HG03432 (cell line): ENCODE measurements around the gene SEMA3F.
A peak's percentile ranks its signal among the peaks of the same experiment; 100 is the strongest.

Experiments used
- ATAC-seq: cut with Tn5 transposase; IDR thresholded peaks from one replicate; pipeline ENCODE4 v1.9.1; 2021; ENCODE audit warnings: mild to moderate bottlenecking, moderate library complexity; ENCODE audit not compliant: unreplicated experiment

The SEMA3F gene

DNA sequence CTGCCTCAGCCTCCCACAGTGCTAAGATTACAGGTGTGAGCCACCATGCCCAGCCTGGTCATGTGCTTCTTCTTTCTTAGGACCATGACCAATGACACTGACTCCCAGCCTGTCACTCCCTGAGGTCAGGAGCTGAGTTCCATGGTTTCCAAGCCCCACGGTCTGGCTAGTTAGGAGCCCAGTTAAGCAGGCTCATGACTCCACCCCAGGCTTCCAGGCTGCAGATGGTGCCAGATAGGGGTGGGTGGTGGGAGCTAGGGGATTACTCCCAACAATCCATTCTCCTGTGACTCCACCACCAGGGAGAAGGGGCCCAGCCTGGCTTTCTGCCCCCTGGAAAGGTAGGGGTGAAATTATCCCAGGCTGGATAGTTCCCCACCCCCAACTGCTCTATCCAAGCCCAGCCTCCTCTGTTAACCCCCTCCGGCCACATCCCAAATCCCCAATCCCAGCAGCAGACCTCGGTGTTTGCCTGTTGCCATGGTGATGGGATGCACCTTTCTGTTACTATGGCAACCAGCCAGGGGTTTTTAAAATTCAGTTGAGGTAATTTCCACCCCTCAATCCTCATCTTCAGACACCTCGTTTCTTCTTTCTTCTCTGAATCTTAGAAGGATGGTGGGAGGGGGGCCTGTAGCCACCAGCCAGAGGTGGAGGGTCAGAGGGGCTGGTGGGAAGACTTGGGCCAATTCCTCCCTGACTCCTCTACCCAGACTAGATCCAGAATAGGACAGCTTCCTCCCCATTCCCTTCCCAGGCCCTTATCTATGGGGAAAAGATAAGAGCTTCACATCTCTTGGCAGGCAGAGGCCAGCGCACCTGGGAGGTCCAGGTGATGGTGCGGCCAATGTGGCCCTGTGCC is 22.5 kb upstream of the SEMA3F start:
- no peak for ATAC-seq

GRCh38 chr3:50133283-50133615 is 21.9 kb upstream of the SEMA3F start:
- no peak for ATAC-seq

- ATAC-seq: no peak
Observed at GRCh38 chr3:50134367-50134766, 20.8 kb upstream of the SEMA3F start.

DNA sequence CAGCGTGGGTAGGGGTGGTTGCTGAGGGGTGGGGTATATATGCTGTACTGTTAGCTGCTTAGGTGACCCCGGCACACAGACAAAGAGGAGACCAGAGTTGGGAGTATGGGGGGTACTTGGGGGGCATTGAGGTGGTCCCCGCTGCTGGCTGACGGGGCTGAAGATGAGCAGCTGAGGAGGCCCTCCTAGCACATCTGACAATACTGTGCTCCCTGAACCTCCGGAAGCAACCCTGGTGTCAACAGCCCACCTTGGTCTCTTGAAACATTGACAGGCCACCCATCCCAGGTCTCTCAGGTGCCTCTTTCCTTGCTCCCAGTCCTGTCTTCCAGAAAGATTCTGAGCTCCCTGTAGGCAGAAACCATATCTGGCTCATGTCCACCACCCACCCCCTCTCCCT is 19.2 kb upstream of the SEMA3F start:
- ATAC-seq: no peak

DNA sequence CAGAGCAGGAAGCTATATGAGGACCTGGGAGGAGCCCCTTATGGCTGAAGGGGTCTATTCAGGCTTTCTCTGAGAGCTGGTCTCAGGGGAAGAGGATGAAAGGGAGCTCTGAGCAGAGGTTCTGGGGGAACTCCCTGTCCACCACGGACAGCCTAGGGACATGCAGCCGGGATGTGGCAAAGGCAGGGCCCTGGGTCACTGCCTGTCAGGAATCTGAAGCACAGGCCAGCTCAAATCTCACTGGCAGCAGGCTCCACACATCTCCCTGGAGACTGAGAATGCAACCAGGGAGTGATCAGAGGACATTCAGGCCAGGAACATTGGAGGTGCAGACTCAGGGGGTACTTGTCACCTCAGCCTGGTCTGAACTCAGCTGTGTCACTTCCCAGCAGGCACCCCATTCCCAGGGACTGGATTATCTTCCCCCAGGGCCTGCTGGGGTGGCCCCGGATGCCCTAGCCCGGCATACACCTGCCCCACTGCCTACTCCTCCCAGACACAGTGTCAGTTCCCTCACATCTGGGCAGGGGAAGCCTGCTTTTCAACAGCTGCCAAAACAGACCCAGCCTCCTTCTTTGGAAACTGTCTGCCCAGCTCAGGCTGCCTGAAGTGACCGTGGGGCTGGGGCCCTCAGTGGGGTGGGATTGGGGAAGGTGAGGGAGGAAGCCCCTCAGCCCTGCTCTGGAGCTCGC is 18.3 kb upstream of the SEMA3F start:
- ATAC-seq: no peak

DNA sequence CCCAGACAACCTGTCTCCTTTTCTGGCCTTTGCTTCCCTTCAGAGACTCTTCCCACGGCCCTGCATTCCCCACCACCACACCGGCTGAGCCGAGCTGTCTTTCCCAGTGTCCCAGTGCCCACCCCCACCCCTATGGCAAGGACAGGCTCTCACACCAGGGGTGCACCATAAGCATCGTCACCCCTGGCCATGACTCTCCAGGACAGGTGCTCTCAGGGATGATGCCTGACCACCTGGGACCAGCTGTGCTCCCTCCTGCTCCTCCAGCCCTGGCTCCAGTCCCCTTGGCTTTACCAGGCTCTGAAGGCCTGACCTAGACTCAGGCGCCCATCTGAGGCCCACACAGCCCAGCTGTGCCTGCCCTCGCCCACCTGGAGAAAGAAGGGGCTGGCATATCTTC is 17.6 kb upstream of the SEMA3F start:
- ATAC-seq: no peak

DNA sequence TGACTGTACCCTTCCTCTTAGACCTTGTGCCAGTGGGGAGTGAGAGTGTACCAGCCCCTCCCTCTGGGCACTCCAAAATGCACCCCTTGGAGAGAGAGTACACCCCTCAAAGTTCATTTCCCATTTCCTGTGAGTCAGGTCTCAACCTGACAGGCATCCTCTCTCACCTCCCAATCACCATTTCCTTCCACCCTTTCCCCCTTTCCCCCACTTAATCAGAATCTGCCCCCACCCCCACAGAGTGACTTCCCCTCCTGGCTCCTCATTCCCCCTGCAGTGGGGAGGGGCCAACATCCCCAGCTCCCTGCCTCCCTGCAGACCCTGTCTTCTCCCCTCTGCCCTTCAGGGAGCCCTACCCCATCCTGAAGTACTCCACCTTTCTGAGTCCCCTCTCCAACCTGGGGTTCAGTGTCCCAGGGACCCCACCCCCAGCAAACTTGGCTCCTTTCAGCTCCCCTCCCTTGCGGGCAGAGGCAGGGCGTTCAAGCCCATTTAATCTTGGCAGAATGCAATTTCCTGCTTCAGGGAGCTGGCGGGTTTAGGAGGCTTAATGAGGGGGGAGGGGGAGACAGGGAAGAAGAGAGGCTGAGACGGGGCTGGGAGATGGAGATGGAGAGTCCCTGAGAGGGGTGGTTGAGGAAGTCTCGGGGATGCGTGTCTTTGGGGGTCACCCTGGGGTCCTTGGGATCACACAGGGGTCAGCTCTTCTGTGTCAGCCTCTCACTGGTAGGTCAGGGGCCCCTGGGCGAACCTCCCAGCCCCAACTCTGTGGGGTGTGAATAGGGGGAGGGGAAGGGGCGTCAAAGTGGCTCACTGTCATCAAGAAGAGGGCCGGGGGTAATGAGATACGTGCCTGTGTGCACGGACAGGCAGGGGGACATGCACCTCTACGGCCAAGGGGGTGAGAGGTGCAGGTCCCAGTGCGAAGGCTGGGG is 16.6 kb upstream of the SEMA3F start:
- no peak for ATAC-seq

DNA sequence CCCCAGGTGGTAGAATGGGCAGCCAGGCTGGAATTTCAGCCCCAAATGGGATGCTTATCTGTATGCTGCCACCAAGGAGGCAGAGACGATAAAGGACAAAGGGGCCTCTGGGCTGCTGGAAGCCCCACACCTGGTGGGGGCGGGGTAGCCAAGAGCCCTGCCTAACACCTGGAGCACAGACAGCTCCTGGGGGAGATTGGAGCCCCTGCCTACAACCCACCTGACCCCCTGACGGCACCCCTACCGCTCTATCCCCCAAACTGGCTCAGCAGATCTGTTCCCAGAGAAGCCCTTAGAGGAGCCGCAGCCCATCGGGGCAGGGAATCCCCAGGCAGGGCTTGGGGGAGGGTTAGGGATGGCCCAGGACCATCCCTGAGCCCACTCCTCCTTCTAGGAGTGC is 15.8 kb upstream of the SEMA3F start:
- ATAC-seq: no peak

DNA sequence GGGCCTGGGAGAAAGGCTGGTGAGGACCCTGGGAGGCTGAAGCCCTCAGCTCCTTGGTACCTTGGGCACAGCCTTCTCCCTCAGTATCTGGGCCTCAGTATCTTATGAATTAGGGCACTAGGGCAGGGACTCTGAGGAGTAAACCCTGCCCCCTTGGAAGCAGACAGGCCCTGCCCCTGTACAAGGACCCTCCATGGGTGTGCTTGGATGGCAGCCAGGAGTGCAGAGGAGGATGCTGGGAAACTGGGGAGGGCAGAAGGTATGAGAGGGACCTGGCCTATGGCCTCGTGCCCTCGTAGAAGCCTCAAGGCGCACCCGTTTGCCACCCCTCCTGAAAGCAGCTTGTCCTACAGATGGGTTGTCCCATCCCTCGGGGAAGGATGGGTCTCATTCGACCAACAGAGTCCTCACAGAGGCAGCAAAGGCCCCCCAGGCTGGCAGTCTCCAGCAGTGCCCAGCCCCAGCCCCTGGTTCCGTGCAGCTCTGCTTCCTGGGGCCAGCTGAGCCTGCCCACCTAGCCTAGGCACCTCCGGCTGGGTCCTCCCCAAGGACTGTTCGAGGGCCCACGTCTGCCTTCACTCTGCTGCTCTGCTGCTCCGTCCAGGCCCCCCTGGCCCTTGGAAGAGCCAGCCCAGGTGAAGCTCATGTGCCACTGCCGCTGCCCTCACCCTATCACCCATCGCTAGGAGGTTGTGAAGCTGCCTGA is 15.3 kb upstream of the SEMA3F start:
- ATAC-seq: no peak

- no peak for ATAC-seq
Observed at GRCh38 chr3:50140990-50141389, 14.1 kb upstream of the SEMA3F start.

- ATAC-seq: no peak
Observed at GRCh38 chr3:50146316-50146901, 8.7 kb upstream of the SEMA3F start.

DNA sequence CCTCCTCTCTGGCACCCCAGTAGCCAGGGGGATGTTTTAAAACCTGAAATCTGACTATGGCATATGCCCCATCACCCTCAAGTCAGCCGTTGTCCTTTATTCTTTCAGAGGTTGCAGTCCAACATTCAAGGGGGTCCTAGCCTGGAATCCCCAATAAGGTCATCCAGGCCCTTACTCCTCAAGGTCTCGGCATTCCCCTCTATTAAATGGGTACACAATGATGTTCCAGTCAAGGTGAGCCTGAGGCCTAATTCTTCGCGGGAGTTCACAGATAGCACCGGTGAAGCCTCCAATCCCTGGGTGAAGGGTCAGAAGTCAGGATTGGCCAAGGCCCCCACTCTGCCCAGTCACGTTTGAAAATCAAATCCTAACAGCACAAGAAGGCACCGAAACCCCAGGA is 8.1 kb upstream of the SEMA3F start:
- ATAC-seq: no peak

- no peak for ATAC-seq
Observed at GRCh38 chr3:50147447-50147846, 7.7 kb upstream of the SEMA3F start.

- no peak for ATAC-seq
Observed at GRCh38 chr3:50147861-50148260, 7.3 kb upstream of the SEMA3F start.

DNA sequence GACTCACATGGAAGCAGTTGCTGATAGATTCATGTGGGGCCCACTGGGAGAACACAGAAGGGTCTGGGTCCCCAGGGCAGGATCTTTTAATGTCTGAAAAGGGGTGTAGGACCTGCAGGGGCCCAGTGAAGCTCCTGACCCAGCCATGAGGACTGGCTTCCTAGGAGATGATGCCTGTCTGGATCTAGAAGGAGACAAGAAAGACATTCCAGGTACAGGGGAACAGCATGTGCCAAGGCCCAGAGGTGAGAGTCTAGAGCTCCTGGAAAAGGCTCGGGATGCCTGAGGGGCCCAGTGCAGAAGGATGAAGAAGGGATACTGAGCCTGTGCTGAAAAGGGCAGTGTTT is 4.7 kb upstream of the SEMA3F start:
- ATAC-seq: no peak

DNA sequence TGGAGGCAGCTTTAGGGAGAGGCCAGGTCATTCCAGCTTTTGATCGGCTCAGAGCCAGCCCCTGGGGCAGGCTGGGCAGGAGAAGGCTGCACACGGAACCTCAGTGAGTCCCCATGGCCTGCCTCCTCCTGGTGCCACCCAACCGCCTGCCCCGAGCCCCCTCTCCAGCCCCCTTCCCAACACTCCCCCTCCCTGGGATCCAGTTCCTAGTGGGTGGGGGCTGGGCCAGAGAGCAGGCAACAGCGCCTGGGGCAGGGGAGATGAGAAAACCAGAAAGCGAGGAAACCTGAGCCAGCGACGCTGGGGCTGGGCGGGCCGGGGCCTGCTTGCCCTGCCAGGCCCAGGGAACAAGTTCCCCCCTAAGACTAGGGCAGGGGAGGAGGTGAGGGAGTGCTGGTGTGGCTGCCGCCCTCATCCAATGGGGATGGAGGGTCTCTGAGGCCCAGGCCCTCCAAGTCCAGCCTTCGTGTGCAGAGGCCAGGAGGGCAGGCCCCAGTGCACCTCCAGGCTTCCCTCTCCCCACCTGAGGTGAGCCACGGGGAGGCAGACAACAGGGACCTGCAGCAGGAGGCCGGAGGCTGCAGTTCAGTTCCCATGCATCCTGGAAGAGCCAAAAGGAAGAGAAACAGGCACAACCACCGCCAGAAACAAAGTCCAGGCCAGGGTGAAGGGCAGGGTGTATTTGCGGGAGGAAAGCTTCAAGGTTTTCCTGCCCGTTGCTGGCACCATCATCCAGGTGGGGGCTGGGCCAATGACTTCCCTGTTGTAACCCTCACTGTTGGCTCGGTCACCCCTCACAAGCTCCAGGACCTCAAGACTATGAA is 4.0 kb upstream of the SEMA3F start:
- no peak for ATAC-seq

DNA sequence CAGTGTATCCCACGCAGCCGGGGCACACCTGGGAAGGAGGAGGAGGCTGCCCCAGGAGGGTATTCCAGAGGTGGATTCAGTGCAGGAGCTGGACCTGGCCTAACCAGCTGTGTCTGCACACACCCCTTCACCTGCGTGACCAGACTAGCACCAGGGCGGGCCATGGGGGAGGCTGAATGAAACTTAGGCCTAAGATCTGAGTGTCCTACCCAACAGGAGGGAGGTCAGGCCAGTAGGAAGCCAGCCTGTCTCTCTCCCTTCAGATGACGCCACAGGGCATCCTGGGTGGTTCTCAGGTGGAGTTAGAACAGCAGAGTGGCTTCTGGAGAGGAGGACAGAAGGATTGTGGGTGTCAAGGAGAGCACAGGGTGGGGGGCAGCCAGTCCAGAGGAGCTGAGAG is 3.4 kb upstream of the SEMA3F start:
- ATAC-seq: no peak

GRCh38 chr3:50153782-50154475 is 1.2 kb upstream of the SEMA3F start:
- no peak for ATAC-seq

- ATAC-seq: peak; percentile 34
Observed at GRCh38 chr3:50154476-50154839, 666 bp upstream of the SEMA3F start.
